GM23338 (cell line): Measurements from ENCODE around the gene RRBP1. TPM values are rescaled to one million over a fixed set of nuclear protein-coding genes. Genes with fewer than 3 reads are reported as not detected.

Source experiments
- ATAC-seq: fragments of 200-7000 bp; cut with Tn5 transposase; 3 replicates; pipeline ENCODE4 v1.9.1; 2020
- DNase-seq: peaks from one replicate; pipeline ENCODE4 v3.0.0-alpha.2; 2015; ENCODE audit warnings: low spot score
- H2AFZ ChIP-seq: fragments of 200-600 bp; sonication (generic); 2 replicates; pipeline ENCODE4 v1.8.0; 2016; ENCODE audit warnings: antibody characterized with exemption, mild to moderate bottlenecking, moderate library complexity
- H3F3A ChIP-seq: fragments of 200-600 bp; sonication (generic); replicated peaks from 2 replicates; pipeline ENCODE4 v1.8.0; 2017; ENCODE audit warnings: antibody characterized with exemption, mixed run types, low read depth
- H3K27ac ChIP-seq: fragments of 200-600 bp; sonication (generic); 2 replicates; pipeline ENCODE4 v1.6.1; 2016; ENCODE audit warnings: low read depth
- H3K27me3 ChIP-seq: fragments of 200-600 bp; sonication (generic); 2 replicates; pipeline ENCODE4 v1.8.0; 2016; ENCODE audit warnings: mild to moderate bottlenecking, mixed run types, moderate library complexity; ENCODE audit not compliant: insufficient read depth
- H3K36me3 ChIP-seq: fragments of 200-600 bp; sonication (generic); 2 replicates; pipeline ENCODE4 v1.8.0; 2016; ENCODE audit warnings: mild to moderate bottlenecking; ENCODE audit not compliant: insufficient read depth
- H3K4me1 ChIP-seq: fragments of 200-600 bp; sonication (generic); 2 replicates; pipeline ENCODE4 v1.8.0; 2016; ENCODE audit warnings: mild to moderate bottlenecking, moderate library complexity; ENCODE audit not compliant: insufficient read depth
- H3K4me2 ChIP-seq: fragments of 200-600 bp; sonication (generic); 2 replicates; pipeline ENCODE4 v1.7.1; 2017; ENCODE audit warnings: mixed run types
- H3K4me3 ChIP-seq: fragments of 200-600 bp; sonication (generic); 2 replicates; pipeline ENCODE4 v1.6.1; 2016; ENCODE audit warnings: mixed run types
- H3K79me2 ChIP-seq: fragments of 200-600 bp; sonication (generic); replicated peaks from 2 replicates; pipeline ENCODE4 v1.8.0; 2017; ENCODE audit warnings: mild to moderate bottlenecking; ENCODE audit not compliant: insufficient read depth
- H3K9me2 ChIP-seq: fragments of 200-600 bp; sonication (generic); 2 replicates; pipeline ENCODE4 v1.8.0; 2017; ENCODE audit not compliant: insufficient read depth
- H4K20me1 ChIP-seq: fragments of 200-600 bp; sonication (generic); replicated peaks from 2 replicates; pipeline ENCODE4 v1.8.0; 2017; ENCODE audit warnings: mild to moderate bottlenecking; ENCODE audit not compliant: insufficient read depth
- H3K27ac Mint-ChIP-seq: 2 replicates; pipeline ENCODE4 v1.8.0; 2020; ENCODE audit warnings: inconsistent platforms, mild to moderate bottlenecking, moderate library complexity, mixed read lengths
- H3K27me3 Mint-ChIP-seq: 3 replicates; pipeline ENCODE4 v1.8.0; 2022; ENCODE audit warnings: low read depth, mild to moderate bottlenecking, moderate library complexity, mixed read lengths, inconsistent platforms; ENCODE audit not compliant: insufficient read depth, poor library complexity
- H3K36me3 Mint-ChIP-seq: 3 replicates; pipeline ENCODE4 v1.8.0; 2021; ENCODE audit warnings: low read depth, mild to moderate bottlenecking, inconsistent platforms, moderate library complexity, mixed read lengths
- H3K4me1 Mint-ChIP-seq: 3 replicates; pipeline ENCODE4 v1.8.0; 2020; ENCODE audit warnings: mild to moderate bottlenecking, inconsistent platforms, mixed read lengths
- H3K4me3 Mint-ChIP-seq: 3 replicates; pipeline ENCODE4 v1.8.0; 2021; ENCODE audit warnings: moderate library complexity, mild to moderate bottlenecking, inconsistent platforms, mixed read lengths
- H3K9me3 Mint-ChIP-seq: 3 replicates; pipeline ENCODE4 v1.8.0; 2020; ENCODE audit warnings: moderate library complexity, mild to moderate bottlenecking, inconsistent platforms, mixed read lengths
- CREB1 ChIP-seq: fragments of 250-450 bp; sonication (Bioruptor Pico); IDR thresholded peaks from 2 replicates; pipeline ENCODE4 v1.5.0; 2020; ENCODE audit warnings: low read depth, mild to moderate bottlenecking, moderate library complexity
- CTCF ChIP-seq, 2 experiments: fragments of 200-600 bp in 1 of 2; sonication (generic) in 1 of 2; conservative IDR thresholded peaks; 2 replicates each; pipeline versions ENCODE4 v1.5.1 to v1.6.1; 2016 to 2017; ENCODE audit warnings: antibody characterized with exemption in 2 of 2, low read depth in 2 of 2, mild to moderate bottlenecking in 2 of 2, moderate library complexity in 1 of 2
- ETS1 ChIP-seq: IDR thresholded peaks from 2 replicates; pipeline ENCODE4 v1.6.1; 2016; ENCODE audit warnings: antibody characterized with exemption
- EZH2 ChIP-seq: fragments of 200-600 bp; sonication (generic); IDR thresholded peaks from one replicate; pipeline ENCODE4 v1.8.0; 2017; ENCODE audit warnings: antibody characterized with exemption, mild to moderate bottlenecking, low read depth; ENCODE audit not compliant: unreplicated experiment
- JUNB ChIP-seq: IDR thresholded peaks from one replicate; pipeline ENCODE4 v1.6.1; 2016; ENCODE audit warnings: antibody characterized with exemption; ENCODE audit not compliant: unreplicated experiment
- NANOG ChIP-seq: IDR thresholded peaks from 2 replicates; pipeline ENCODE4 v1.6.1; 2016; ENCODE audit warnings: antibody characterized with exemption, borderline replicate concordance
- ZNF114 ChIP-seq: fragments of 250-450 bp; sonication (Bioruptor Pico); IDR thresholded peaks from 2 replicates; pipeline ENCODE4 v1.5.0; 2020; ENCODE audit warnings: mild to moderate bottlenecking, moderate library complexity
- ZNF331 ChIP-seq: fragments of 250-450 bp; sonication (Bioruptor Pico); IDR thresholded peaks from 2 replicates; pipeline ENCODE4 v1.5.0; 2020; ENCODE audit warnings: low read depth, mild to moderate bottlenecking, moderate library complexity
- ZNF462 ChIP-seq: fragments of 250-450 bp; sonication (Bioruptor Pico); IDR thresholded peaks from 2 replicates; pipeline ENCODE4 v1.5.0; 2020; ENCODE audit warnings: mild to moderate bottlenecking, moderate library complexity
- polyA plus RNA-seq: library from polyadenylated mRNA; unstranded; fragments of >200 nt; fragmentation: Nextera tagmentation; extraction: Ambion mirVana; gene quantifications from 2 replicates; pipeline ENCODE4 v1.2.1, GENCODE V29; 2016
- total RNA-seq: library from RNA; depleted of rRNA; stranded (reverse); fragments of >200 nt; shearing (Covaris generic); gene quantifications from 2 replicates; pipeline ENCODE4 v1.2.3, GENCODE V29; 2014

RRBP1 gene
- total and polyA plus RNA-seq, 2 experiments from 2014 or later, result 105 to 113 TPM

GRCh38 chr20:17622851-17623508 lies 59.1 kb downstream of the RRBP1 start (continued):
- TF ChIP-seq CTCF (conservative IDR thresholded peaks at IDR 0.05; ENCODE audit: low read depth in 2 of 2) (no peak), CREB1 (CRISPR knock-in tag) (no peak)

- no peaks in the 10 kb centered on the region; the same call in 2 of the 3 replicates for H3K4me1 Mint-ChIP-seq
- no peak overlapping the region for H3K4me3 Mint-ChIP-seq
- ATAC-seq (no peak), DNase-seq (no peak)
- no peak overlapping the region for H3K4me3 ChIP-seq
- no peaks in the 10 kb centered on the region for H3K27me3 ChIP-seq
- no peak overlapping the region for H3K27ac Mint-ChIP-seq
- H2AFZ ChIP-seq, result no peak overlapping the region
- H3K36me3 Mint-ChIP-seq, result peaks cover 71% of the 10 kb centered on the region
- H3K4me2 ChIP-seq, result no peak overlapping the region
- H3K27ac ChIP-seq, result no peak overlapping the region
- H3K36me3 ChIP-seq, result peaks cover 5% of the 10 kb centered on the region; the same call in 1 of the 2 replicates
- no peaks in the 10 kb centered on the region for H3F3A ChIP-seq
- H3K9me2 ChIP-seq, result no peaks in the 10 kb centered on the region
- TF ChIP-seq NANOG, result no peak
- TF ChIP-seq JUNB, result no peak
- no peak for TF ChIP-seq ZNF462 (CRISPR knock-in tag)
- TF ChIP-seq EZH2, result no peak
- TF ChIP-seq CTCF (conservative IDR thresholded peaks at IDR 0.05; ENCODE audit: low read depth in 2 of 2), result no peak
- TF ChIP-seq CREB1 (CRISPR knock-in tag), result no peak
- TF ChIP-seq ETS1, result no peak
- no peak for TF ChIP-seq ZNF331 (CRISPR knock-in tag)
- no peak for TF ChIP-seq ZNF114 (CRISPR knock-in tag)
- H3K9me3 Mint-ChIP-seq, result 0 out of 3 replicates have a peak, but pooled peaks cover 3% of the 10 kb centered on the region
- H3K79me2 ChIP-seq, result no peaks in the 10 kb centered on the region
- peaks cover 9% of the 10 kb centered on the region for H3K27me3 Mint-ChIP-seq
- 0 out of 2 replicates have a peak, but pooled peaks cover 4% of the 10 kb centered on the region for H4K20me1 ChIP-seq
- no peaks in the 10 kb centered on the region for H3K4me1 ChIP-seq
These were observed 59.8 kb downstream of the RRBP1 start for GRCh38 chr20:17622086-17622850.
